Vagina (tissue), 2 donors: ENCODE data around the gene HPCA.

ENCODE experiments used
- POLR2AphosphoS5 ChIP-seq, 2 donors: sonication (generic); formaldehyde crosslinking; IDR thresholded peaks; one replicate each; pipeline ENCODE4 v1.9.0; 2017; ENCODE audit warnings: antibody characterized with exemption in 2 of 2, mild to moderate bottlenecking in 2 of 2, low read depth in 1 of 2; ENCODE audit not compliant: insufficient read depth in 1 of 2
- TF ChIP-seq, protein P1 (sequence below), 3 experiments: fragments of 450-650 bp in 2 of 3; fragments of 200-600 bp in 1 of 3; sonication (generic) in 1 of 3; IDR thresholded peaks; one replicate each; pipeline ENCODE4 v1.5.1; 2017 to 2019; ENCODE audit warnings: antibody characterized with exemption in 3 of 3, mild to moderate bottlenecking in 2 of 3, moderate library complexity in 2 of 3

DNA sequence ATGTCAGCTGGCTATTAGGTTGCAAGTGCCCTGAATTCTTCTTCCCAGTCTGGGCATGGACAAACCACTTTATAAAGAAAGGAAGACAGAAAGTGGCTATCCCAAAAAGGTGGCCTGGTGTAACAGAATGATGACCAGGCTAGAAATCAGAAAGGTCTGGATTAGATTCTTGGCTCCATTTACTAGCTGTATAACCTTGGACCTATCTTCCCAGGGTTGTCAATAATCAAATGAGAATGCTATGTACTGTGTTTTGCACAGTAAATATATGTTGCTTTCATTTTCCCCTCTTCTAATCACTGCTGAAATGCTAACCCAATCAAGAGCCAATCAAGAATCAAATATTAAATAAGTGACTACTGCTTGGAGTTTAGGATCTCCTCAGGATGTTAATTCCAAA is 57.9 kb downstream of the HPCA start:
- TF ChIP-seq, protein P1, sequence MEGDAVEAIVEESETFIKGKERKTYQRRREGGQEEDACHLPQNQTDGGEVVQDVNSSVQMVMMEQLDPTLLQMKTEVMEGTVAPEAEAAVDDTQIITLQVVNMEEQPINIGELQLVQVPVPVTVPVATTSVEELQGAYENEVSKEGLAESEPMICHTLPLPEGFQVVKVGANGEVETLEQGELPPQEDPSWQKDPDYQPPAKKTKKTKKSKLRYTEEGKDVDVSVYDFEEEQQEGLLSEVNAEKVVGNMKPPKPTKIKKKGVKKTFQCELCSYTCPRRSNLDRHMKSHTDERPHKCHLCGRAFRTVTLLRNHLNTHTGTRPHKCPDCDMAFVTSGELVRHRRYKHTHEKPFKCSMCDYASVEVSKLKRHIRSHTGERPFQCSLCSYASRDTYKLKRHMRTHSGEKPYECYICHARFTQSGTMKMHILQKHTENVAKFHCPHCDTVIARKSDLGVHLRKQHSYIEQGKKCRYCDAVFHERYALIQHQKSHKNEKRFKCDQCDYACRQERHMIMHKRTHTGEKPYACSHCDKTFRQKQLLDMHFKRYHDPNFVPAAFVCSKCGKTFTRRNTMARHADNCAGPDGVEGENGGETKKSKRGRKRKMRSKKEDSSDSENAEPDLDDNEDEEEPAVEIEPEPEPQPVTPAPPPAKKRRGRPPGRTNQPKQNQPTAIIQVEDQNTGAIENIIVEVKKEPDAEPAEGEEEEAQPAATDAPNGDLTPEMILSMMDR (IDR thresholded peaks at IDR 0.05) = no peak
- TF ChIP-seq POLR2AphosphoS5 (IDR thresholded peaks at IDR 0.05; ENCODE audit: insufficient read depth in 1 of 2, low read depth in 1 of 2) = no peak
